HepG2 (cell line): ENCODE measurements around the gene TRAIP. TPM values are rescaled to one million over a fixed set of nuclear protein-coding genes. Genes with fewer than 3 reads are reported as not detected.

Experiments used
- ATAC-seq: fragments of 200-7000 bp; cut with Tn5 transposase; 3 replicates; pipeline ENCODE4 v1.9.1; 2020; ENCODE audit warnings: mild to moderate bottlenecking, moderate library complexity
- BruUV-seq: library from RNA; stranded (reverse); fragments of 400-500 nt; replicated peaks from 2 replicates; lab custom pipeline; 2021; lab: Mats Ljungman, UMichigan
- CTCF ChIA-PET: fragments of 300-600 bp; formaldehyde crosslinking; extraction: SDS; loops from one replicate; lab custom pipeline; 2021; ENCODE audit warnings: low total read pairs, inconsistent platforms, low intra/inter-chr PET ratio; lab: Yijun Ruan, JAX
- POLR2A ChIA-PET: fragments of 350-600 bp; sonication (Branson Sonifier 250); formaldehyde crosslinking; loops from one replicate; lab custom pipeline; 2020; ENCODE audit warnings: antibody characterized with exemption, inconsistent platforms; lab: Yijun Ruan, JAX
- DNase-seq: peaks from one replicate; pipeline ENCODE4 v3.0.0-alpha.2; 2015; ENCODE audit warnings: low spot score
- FAIRE-seq: peaks from 3 replicates; lab custom pipeline; 2011; peaks lifted over from hg19 to GRCh38; lab: Jason Lieb, UNC
- H2AFZ ChIP-seq: one replicate; pipeline ENCODE4 v1.6.1; 2011; ENCODE audit warnings: low read length, inconsistent platforms
- H3K27ac ChIP-seq: fragments of 300-600 bp; 3 replicates; pipeline ENCODE4 v1.8.0; 2011; ENCODE audit warnings: mixed run types, mild to moderate bottlenecking, mixed read lengths, low read length, inconsistent platforms; ENCODE audit not compliant: insufficient read depth; ENCODE audit errors: extremely low read length
- H3K27me3 ChIP-seq, 2 experiments: fragments of 200-600 bp in 1 of 2; 2 replicates in 1 of 2; 3 replicates in 1 of 2; pipeline versions ENCODE4 v1.6.0 to v1.8.0; 2011; ENCODE audit warnings: low read length in 2 of 2, mild to moderate bottlenecking in 2 of 2, moderate library complexity in 2 of 2, inconsistent platforms in 1 of 2; ENCODE audit not compliant: insufficient read depth in 2 of 2, control insufficient read depth in 1 of 2
- H3K36me3 ChIP-seq, 2 experiments: fragments of 200-600 bp in 1 of 2; replicated peaks in 1 of 2; 2 replicates in 1 of 2; 3 replicates in 1 of 2; pipeline versions ENCODE4 v1.5.1 to v1.8.0; 2011; ENCODE audit warnings: low read length in 2 of 2, inconsistent platforms in 1 of 2; ENCODE audit not compliant: insufficient read depth in 2 of 2, control insufficient read depth in 1 of 2
- H3K4me1 ChIP-seq: 2 replicates; pipeline ENCODE4 v1.5.1; 2012; ENCODE audit warnings: low read length, inconsistent platforms; ENCODE audit not compliant: insufficient read depth
- H3K4me2 ChIP-seq: 2 replicates; pipeline ENCODE4 v1.6.0; 2011; ENCODE audit warnings: low read depth, low read length, inconsistent platforms
- H3K4me3 ChIP-seq, 3 experiments: fragments of 200-600 bp in 1 of 3; sonication (generic), shearing (Covaris generic) in 1 of 3; replicated peaks in 1 of 3; 2 replicates each; pipeline ENCODE4 v1.5.1; 2011 to 2016; ENCODE audit warnings: low read length in 3 of 3, inconsistent platforms in 2 of 3, low read depth in 2 of 3, mild to moderate bottlenecking in 2 of 3, control low read depth in 1 of 3, mixed read lengths in 1 of 3; ENCODE audit not compliant: insufficient read depth in 1 of 3
- H3K79me2 ChIP-seq: one replicate; pipeline ENCODE4 v1.6.1; 2011; ENCODE audit warnings: low read length, inconsistent platforms; ENCODE audit not compliant: insufficient read depth
- H3K9ac ChIP-seq: 2 replicates; pipeline ENCODE4 v1.6.0; 2011; ENCODE audit warnings: mild to moderate bottlenecking, low read depth, low read length, inconsistent platforms; ENCODE audit not compliant: insufficient read depth
- H3K9me3 ChIP-seq: 2 replicates; pipeline ENCODE4 v1.5.1; 2012; ENCODE audit warnings: mild to moderate bottlenecking, low read length
- H4K20me1 ChIP-seq: 2 replicates; pipeline ENCODE4 v1.6.0; 2011; ENCODE audit warnings: inconsistent platforms, mild to moderate bottlenecking, low read length, moderate library complexity; ENCODE audit not compliant: insufficient read depth
- ARID2 ChIP-seq: sonication (generic); formaldehyde crosslinking; IDR thresholded peaks from 2 replicates; pipeline ENCODE4 v1.8.1; 2022; ENCODE audit warnings: mild to moderate bottlenecking, missing genetic modification reagents, borderline replicate concordance
- ATF7 ChIP-seq, 2 experiments: fragments of 450-650 bp in 1 of 2; sonication (generic) in 1 of 2; formaldehyde crosslinking in 1 of 2; IDR thresholded peaks; 2 replicates each; pipeline versions ENCODE4 v1.4.0 to v1.6.1; 2016 to 2020; ENCODE audit warnings: antibody characterized with exemption in 1 of 2, mild to moderate bottlenecking in 1 of 2, missing genetic modification reagents in 1 of 2
- ELF3 ChIP-seq: IDR thresholded peaks from 2 replicates; pipeline ENCODE4 v1.6.1; 2016; ENCODE audit warnings: missing genetic modification reagents, missing compliant biosample characterization
- FOXO1 ChIP-seq: sonication (generic); formaldehyde crosslinking; IDR thresholded peaks from 2 replicates; pipeline ENCODE4 v1.4.0; 2020; ENCODE audit warnings: missing genetic modification reagents
- HOXA7 ChIP-seq: sonication (generic); formaldehyde crosslinking; IDR thresholded peaks from 2 replicates; pipeline ENCODE4 v1.8.1; 2022; ENCODE audit warnings: mild to moderate bottlenecking, missing genetic modification reagents, moderate library complexity
- TAF15 ChIP-seq: fragments of 200-400 bp; formaldehyde crosslinking; IDR thresholded peaks from one replicate; pipeline ENCODE4 v1.6.1; 2018; ENCODE audit warnings: mild to moderate bottlenecking, low read depth, low read length; ENCODE audit not compliant: poor library complexity, severe bottlenecking
- TEAD2 ChIP-seq: sonication (generic); formaldehyde crosslinking; IDR thresholded peaks from 2 replicates; pipeline ENCODE4 v1.9.0; 2021; ENCODE audit warnings: missing genetic modification reagents
- TGIF2 ChIP-seq: IDR thresholded peaks from 2 replicates; pipeline ENCODE4 v1.6.1; 2016; ENCODE audit warnings: control low read depth, missing compliant biosample characterization
- ZMAT3 ChIP-seq: sonication (generic); formaldehyde crosslinking; conservative IDR thresholded peaks from 2 replicates; pipeline ENCODE4 v1.7.0; 2021; ENCODE audit warnings: missing genetic modification reagents
- ZNF556 ChIP-seq: sonication (generic); formaldehyde crosslinking; IDR thresholded peaks from 2 replicates; pipeline ENCODE4 v1.4.0; 2020; ENCODE audit warnings: mild to moderate bottlenecking, missing genetic modification reagents, borderline replicate concordance
- WGBS: methylation state at CpG from one replicate; pipeline ENCODE4 v1.1.6; 2017; ENCODE audit warnings: low lambda C conversion rate; 5-methylcytosine and 5-hydroxymethylcytosine counted together
- in situ Hi-C: cut with HindIII; loops from 2 replicates; pipeline ENCODE4 v1.10.0; 2017; ENCODE audit warnings: low pct_unique_long_range_greater_than_20kb; ENCODE audit not compliant: extremely low pct_ligation_motif_present
- intact Hi-C: fragments of 100-400 bp; cut with micrococcal nuclease; formaldehyde crosslinking; loops from one replicate; pipeline ENCODE4 v1.10.0; 2022; ENCODE audit not compliant: unreplicated experiment
- polyA plus RNA-seq, 8 experiments: library from polyadenylated mRNA; depleted of rRNA in 3 of 8; stranded (reverse) in 7 of 8; unstranded in 1 of 8; fragments of >200 nt; fragmentation: Illumina TruSeq in 4 of 8; extraction: Trizol in 4 of 8; gene quantifications; 2 replicates each; pipeline versions ENCODE4 v1.2.1 to v1.2.3, GENCODE V29; 2011 to 2016; ENCODE audit warnings: low read depth in 4 of 8, missing spikeins in 1 of 8, mixed read lengths in 1 of 8; ENCODE audit not compliant: insufficient read depth in 1 of 8
- total RNA-seq, 5 experiments: library from RNA; depleted of rRNA; stranded (reverse); fragments of >200 nt; fragmentation: Illumina TruSeq; extraction: Trizol; gene quantifications; 2 replicates each; pipeline ENCODE4 v1.2.3, GENCODE V29; 2016; ENCODE audit warnings: low read depth in 1 of 5
- TF ChIP-seq, protein P1 (sequence below): sonication (generic); formaldehyde crosslinking; conservative IDR thresholded peaks from 2 replicates; pipeline ENCODE4 v1.8.0; 2022; ENCODE audit warnings: missing genetic modification reagents
- TF ChIP-seq, protein P2 (sequence below): fragments of 450-650 bp; IDR thresholded peaks from 2 replicates; pipeline ENCODE4 v1.6.1; 2017

The TRAIP gene
- total and polyA plus RNA-seq, 2 of the 13 experiments (the other 11 are each of a cell fraction or from before 2014, with no cell fraction given): 13.9 to 23.9 TPM

DNA sequence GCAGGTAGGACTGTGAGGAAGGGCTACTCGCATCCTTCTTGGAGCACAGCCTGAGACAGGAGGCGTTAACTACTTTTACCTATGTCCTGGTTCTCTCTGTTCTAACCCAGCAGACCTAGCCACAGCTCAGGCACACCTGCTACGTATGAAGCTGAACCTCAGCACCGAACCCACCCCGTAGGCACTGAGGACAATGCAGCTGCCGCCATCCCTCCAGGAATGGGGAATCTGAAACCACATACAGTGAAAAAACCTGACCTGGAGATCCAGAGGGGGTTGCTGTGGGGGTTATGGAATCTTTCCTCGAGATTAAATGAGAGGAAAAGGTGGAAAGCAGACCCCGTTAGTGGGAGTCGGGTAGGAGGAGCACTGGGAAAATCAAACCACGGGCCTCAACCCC, 32.9 kb upstream of the TRAIP start:
- no peaks in the 10 kb centered on the region for H3K79me2 ChIP-seq
- ATAC-seq: no peak
- H3K9me3 ChIP-seq: no peaks in the 10 kb centered on the region
- H2AFZ ChIP-seq: no peak overlapping the region
- intact Hi-C loops (no loop called here), in situ Hi-C loops (no loop called here)
- H4K20me1 ChIP-seq: no peaks in the 10 kb centered on the region
- WGBS: 50% methylated on average over 9 of the region's 10 CpGs
- no peak for TF ChIP-seq FOXO1 (CRISPR knock-in tag)
- TF ChIP-seq TEAD2: no peak
- TF ChIP-seq HOXA7 (CRISPR knock-in tag): no peak
- no peak for TF ChIP-seq ATF7 (IDR thresholded peaks at IDR 0.05)
- TF ChIP-seq ATF7 (CRISPR knock-in tag; IDR thresholded peaks at IDR 0.05): no peak
- no peak for TF ChIP-seq TGIF2 (CRISPR knock-in tag)
- TF ChIP-seq, protein P1, sequence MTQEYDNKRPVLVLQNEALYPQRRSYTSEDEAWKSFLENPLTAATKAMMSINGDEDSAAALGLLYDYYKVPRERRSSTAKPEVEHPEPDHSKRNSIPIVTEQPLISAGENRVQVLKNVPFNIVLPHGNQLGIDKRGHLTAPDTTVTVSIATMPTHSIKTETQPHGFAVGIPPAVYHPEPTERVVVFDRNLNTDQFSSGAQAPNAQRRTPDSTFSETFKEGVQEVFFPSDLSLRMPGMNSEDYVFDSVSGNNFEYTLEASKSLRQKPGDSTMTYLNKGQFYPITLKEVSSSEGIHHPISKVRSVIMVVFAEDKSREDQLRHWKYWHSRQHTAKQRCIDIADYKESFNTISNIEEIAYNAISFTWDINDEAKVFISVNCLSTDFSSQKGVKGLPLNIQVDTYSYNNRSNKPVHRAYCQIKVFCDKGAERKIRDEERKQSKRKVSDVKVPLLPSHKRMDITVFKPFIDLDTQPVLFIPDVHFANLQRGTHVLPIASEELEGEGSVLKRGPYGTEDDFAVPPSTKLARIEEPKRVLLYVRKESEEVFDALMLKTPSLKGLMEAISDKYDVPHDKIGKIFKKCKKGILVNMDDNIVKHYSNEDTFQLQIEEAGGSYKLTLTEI: no peak
- TF ChIP-seq, protein P2, sequence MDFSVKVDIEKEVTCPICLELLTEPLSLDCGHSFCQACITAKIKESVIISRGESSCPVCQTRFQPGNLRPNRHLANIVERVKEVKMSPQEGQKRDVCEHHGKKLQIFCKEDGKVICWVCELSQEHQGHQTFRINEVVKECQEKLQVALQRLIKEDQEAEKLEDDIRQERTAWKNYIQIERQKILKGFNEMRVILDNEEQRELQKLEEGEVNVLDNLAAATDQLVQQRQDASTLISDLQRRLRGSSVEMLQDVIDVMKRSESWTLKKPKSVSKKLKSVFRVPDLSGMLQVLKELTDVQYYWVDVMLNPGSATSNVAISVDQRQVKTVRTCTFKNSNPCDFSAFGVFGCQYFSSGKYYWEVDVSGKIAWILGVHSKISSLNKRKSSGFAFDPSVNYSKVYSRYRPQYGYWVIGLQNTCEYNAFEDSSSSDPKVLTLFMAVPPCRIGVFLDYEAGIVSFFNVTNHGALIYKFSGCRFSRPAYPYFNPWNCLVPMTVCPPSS: no peak
- no peak for TF ChIP-seq ZNF556 (CRISPR knock-in tag)
- TF ChIP-seq ZMAT3 (CRISPR knock-in tag): no peak
- no peak for TF ChIP-seq TAF15
- TF ChIP-seq ARID2 (CRISPR knock-in tag): no peak
- no peak for TF ChIP-seq ELF3 (CRISPR knock-in tag)
- peaks cover 22% of the 10 kb centered on the region for H3K4me1 ChIP-seq
- no peak for DNase-seq
- no peaks in the 10 kb centered on the region for H3K36me3 ChIP-seq
- no peak overlapping the region for H3K27ac ChIP-seq
- no TSS peak for BruUV-seq
- ChIA-PET CTCF (no interaction called here), POLR2A (interaction anchor here (1.1 kb wide), 1 partner anchor 40 kb away, joined by 4 read pairs; the partner anchor contains the start of gene MON1A)
- no peak for FAIRE-seq
- H3K27me3 ChIP-seq: peaks cover 1 to 7% of the 10 kb centered on the region in 2 experiments; a peak in 2 of 5 replicates
- H3K9ac ChIP-seq: no peak overlapping the region
- no peak overlapping the region for H3K4me2 ChIP-seq
- no peak overlapping the region for H3K4me3 ChIP-seq
